Lower leg skin (tissue), 4 donors: ENCODE results near the gene RUNX2. TPM values are rescaled to one million over a fixed set of nuclear protein-coding genes. Genes with fewer than 3 reads are reported as not detected.

Experiments
- DNase-seq, 2 donors: peaks; one replicate each; pipeline ENCODE4 v3.0.0-alpha.2; 2019; ENCODE audit warnings: low spot score in 2 of 2
- H3K4me3 ChIP-seq: fragments of 200-600 bp; sonication (generic); 2 replicates; pipeline ENCODE4 v1.5.1; 2017; ENCODE audit warnings: mild to moderate bottlenecking, low read depth; ENCODE audit not compliant: poor library complexity, severe bottlenecking
- POLR2A ChIP-seq, 2 donors: fragments of 450-650 bp; IDR thresholded peaks; one replicate each; pipeline ENCODE4 v1.6.1; 2016 to 2017; ENCODE audit warnings: antibody characterized with exemption in 2 of 2, mild to moderate bottlenecking in 1 of 2, moderate library complexity in 1 of 2
- WGBS, 2 donors: methylation state at CpG; one replicate each; pipeline ENCODE4 v1.1.5; 2018; 5-methylcytosine and 5-hydroxymethylcytosine counted together
- intact Hi-C: fragments of 100-400 bp; cut with DNase I; formaldehyde crosslinking; loops from one replicate; pipeline ENCODE4 v1.15.0; 2023; ENCODE audit warnings: low total_unique reads
- total RNA-seq, 4 donors: library from RNA; depleted of rRNA; stranded (reverse); fragments of >200 nt; gene quantifications; one replicate each; pipeline ENCODE4 v1.1.0, GENCODE V29; 2016
- TF ChIP-seq, protein P1 (sequence below), 3 donors: fragments of 450-650 bp; IDR thresholded peaks; one replicate each; pipeline ENCODE4 v1.5.1; 2016; ENCODE audit warnings: antibody characterized with exemption in 3 of 3, mild to moderate bottlenecking in 3 of 3, moderate library complexity in 2 of 3

The RUNX2 gene
- total RNA-seq, 4 donors from 2014 or later: 1.8 to 4.8 (median 3.1) TPM

DNA sequence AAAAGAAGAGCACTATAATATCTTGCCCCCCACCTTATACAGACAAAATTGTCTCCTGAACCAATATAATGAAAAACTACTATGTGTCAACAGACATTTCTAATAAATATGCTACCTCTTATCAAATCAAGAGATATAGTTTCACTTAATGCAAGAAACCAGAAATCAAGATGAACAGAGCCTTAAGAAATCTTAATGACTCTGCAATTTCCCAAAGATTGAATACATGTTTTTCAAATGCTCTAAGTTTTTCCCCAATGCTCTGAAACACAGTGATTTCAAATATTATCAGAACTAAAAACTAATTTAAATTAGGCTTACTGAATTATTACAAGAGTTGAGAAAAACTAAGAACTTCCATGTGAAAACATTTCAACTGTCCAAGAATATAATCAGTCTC, 36.3 kb downstream of the RUNX2 start:
- TF ChIP-seq POLR2A (IDR thresholded peaks at IDR 0.05): no peak
- TF ChIP-seq, protein P1, sequence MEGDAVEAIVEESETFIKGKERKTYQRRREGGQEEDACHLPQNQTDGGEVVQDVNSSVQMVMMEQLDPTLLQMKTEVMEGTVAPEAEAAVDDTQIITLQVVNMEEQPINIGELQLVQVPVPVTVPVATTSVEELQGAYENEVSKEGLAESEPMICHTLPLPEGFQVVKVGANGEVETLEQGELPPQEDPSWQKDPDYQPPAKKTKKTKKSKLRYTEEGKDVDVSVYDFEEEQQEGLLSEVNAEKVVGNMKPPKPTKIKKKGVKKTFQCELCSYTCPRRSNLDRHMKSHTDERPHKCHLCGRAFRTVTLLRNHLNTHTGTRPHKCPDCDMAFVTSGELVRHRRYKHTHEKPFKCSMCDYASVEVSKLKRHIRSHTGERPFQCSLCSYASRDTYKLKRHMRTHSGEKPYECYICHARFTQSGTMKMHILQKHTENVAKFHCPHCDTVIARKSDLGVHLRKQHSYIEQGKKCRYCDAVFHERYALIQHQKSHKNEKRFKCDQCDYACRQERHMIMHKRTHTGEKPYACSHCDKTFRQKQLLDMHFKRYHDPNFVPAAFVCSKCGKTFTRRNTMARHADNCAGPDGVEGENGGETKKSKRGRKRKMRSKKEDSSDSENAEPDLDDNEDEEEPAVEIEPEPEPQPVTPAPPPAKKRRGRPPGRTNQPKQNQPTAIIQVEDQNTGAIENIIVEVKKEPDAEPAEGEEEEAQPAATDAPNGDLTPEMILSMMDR (IDR thresholded peaks at IDR 0.05): no peak
- intact Hi-C loops: no loop called here
- H3K4me3 ChIP-seq: no peak overlapping the region
- DNase-seq: no peak

DNA sequence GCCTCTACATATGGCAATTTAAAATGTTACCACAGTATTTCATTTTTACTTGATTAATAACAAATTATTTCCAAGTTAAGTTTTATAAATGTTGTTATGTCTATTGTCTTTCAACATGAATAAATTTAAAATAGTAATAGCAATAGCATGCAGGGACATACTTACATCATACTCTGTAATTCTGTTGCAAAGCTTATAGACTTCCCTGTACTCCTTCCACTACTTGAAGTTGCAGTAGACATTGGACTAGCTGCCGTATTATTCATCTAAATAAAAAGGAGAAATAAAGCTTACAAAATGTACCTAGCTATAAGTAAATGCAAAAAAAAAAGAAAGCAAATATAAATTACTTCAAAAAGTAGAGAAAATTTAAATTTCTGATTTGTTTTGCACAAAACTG, 36.9 kb downstream of the RUNX2 start:
- no peak for TF ChIP-seq POLR2A (IDR thresholded peaks at IDR 0.05)
- TF ChIP-seq, protein P1 (IDR thresholded peaks at IDR 0.05): no peak
- 96 to 97% methylated on average over 1 of the region's 1 CpG for WGBS, 2 donors
- H3K4me3 ChIP-seq: no peak overlapping the region
- intact Hi-C loops: no loop called here
- DNase-seq: no peak

DNA sequence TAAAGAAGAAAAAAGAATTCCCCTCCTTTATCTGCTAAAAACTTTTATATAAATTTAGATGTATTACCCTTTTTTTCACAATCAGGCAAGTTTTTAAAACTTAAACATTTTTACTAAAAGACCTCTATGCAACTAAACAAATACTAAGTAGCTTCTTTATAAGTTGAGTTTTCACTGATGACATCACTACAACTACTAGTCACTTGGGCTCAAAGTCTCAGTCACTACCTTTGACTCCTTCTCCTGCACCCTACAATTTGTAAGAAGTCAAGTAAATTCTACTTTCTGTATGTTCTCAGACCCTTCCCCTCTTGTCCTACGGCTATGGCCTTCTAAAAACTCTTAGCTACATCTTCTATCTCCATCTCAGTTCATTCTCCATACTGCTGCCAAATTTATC, 38.4 kb downstream of the RUNX2 start:
- intact Hi-C loops: no loop called here
- TF ChIP-seq POLR2A (IDR thresholded peaks at IDR 0.05): no peak
- TF ChIP-seq, protein P1 (IDR thresholded peaks at IDR 0.05): no peak
- 96 to 100% methylated on average over 1 of the region's 1 CpG for WGBS, 2 donors
- no peak for DNase-seq
- no peak overlapping the region for H3K4me3 ChIP-seq

DNA sequence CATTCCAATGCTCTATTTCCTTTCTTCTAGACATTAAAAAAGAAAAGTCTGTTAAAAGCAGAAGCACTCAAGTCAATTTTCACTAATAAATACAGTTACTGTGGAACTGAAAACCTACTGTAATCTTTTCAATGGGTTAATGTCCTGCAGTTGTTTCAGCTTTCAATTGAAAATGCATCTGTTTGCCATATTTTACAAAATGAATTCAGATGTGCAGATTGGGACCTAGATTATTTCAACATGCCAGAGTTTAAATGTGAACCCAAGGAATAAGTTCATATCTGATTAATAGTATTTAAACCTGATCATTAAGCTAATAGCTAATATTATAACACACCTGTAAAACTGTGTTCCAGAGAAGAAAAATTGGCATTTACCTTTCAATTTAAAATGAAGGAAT, 39.9 kb downstream of the RUNX2 start:
- no peak overlapping the region for H3K4me3 ChIP-seq
- DNase-seq: no peak
- TF ChIP-seq, protein P1 (IDR thresholded peaks at IDR 0.05): no peak
- intact Hi-C loops: no loop called here

GRCh38 chr6:45369870-45370269, 41.7 kb downstream of the RUNX2 start:
- 94% methylated on average over 1 of the region's 1 CpG for WGBS, 2 donors
- intact Hi-C loops: no loop called here

More at GRCh38 chr6:45369870-45370269, 41.7 kb downstream of the RUNX2 start:
- H3K4me3 ChIP-seq: no peak overlapping the region
- DNase-seq: no peak
- TF ChIP-seq POLR2A (IDR thresholded peaks at IDR 0.05): no peak
- TF ChIP-seq, protein P1 (IDR thresholded peaks at IDR 0.05): no peak
